Measurements from ENCODE around the gene GALNT14. TPM values are rescaled to one million over a fixed set of nuclear protein-coding genes. Genes with fewer than 3 reads are reported as not detected.

The GALNT14 gene
- total RNA-seq, 1 experiment from 2014 or later, result 2.7 TPM

DNA sequence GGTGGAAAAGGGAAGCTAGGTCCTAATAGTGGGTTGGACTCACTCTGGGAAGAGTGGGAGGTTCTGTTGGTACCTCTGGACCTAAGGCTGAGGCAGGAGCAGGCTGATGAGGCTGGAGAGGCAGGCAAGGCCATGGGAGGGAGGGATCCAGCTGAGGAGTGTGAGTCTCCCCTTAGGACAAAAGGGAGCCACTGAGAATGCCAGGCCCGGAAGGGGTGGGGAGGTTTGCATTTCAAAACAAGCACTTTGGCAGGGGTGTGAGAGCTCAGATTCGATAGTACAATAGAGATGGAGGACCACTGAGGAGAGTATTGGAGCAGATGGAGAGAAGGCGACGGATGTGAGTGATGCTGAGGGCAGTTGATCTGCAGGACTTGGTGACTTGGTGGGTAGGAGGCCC is 198.9 kb downstream of the GALNT14 start:
- no peak overlapping the region for H3T11ph ChIP-seq (ENCODE audit: low read length)
- no peak overlapping the region for H2BK20ac ChIP-seq (ENCODE audit: low read depth, low read length, poor library complexity, severe bottlenecking)
- no peak overlapping the region for H3K4me2 ChIP-seq (ENCODE audit: insufficient read depth, insufficient read length, low read length)
- no peaks in the 10 kb centered on the region for H3K79me2 ChIP-seq (ENCODE audit: insufficient read depth, low read length)
- no peak overlapping the region for H2BK15ac ChIP-seq (ENCODE audit: low read depth, low read length)
- H4K91ac ChIP-seq (ENCODE audit: insufficient read length, low read depth, low read length), result no peak overlapping the region
- TF ChIP-seq, protein P1, sequence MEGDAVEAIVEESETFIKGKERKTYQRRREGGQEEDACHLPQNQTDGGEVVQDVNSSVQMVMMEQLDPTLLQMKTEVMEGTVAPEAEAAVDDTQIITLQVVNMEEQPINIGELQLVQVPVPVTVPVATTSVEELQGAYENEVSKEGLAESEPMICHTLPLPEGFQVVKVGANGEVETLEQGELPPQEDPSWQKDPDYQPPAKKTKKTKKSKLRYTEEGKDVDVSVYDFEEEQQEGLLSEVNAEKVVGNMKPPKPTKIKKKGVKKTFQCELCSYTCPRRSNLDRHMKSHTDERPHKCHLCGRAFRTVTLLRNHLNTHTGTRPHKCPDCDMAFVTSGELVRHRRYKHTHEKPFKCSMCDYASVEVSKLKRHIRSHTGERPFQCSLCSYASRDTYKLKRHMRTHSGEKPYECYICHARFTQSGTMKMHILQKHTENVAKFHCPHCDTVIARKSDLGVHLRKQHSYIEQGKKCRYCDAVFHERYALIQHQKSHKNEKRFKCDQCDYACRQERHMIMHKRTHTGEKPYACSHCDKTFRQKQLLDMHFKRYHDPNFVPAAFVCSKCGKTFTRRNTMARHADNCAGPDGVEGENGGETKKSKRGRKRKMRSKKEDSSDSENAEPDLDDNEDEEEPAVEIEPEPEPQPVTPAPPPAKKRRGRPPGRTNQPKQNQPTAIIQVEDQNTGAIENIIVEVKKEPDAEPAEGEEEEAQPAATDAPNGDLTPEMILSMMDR (conservative IDR thresholded peaks at IDR 0.05), result no peak
- H3K18ac ChIP-seq (ENCODE audit: insufficient read length, low read depth, low read length), result no peak overlapping the region
- WGBS (ENCODE audit: extremely low coverage, insufficient read length, low lambda C conversion rate), result no CpG with 5 or more reads among the region's 4 CpGs
- Mint-ChIP-seq H3K36me3 (ENCODE audit: insufficient read depth in 1 of 3, low read depth in 3 of 3) (no peaks in the 10 kb centered on the region), H3K4me1 (peaks cover 45 to 49% of the 10 kb centered on the region in 2 experiments), H3K9me3 (no peaks in the 10 kb centered on the region), H3K27ac (no peak overlapping the region; a peak in 1 of 7 replicates), H3K27me3 (ENCODE audit: low read depth) (peaks cover 3% of the 10 kb centered on the region), H3K4me3 (no peak overlapping the region)
- no peak overlapping the region for H3K4ac ChIP-seq (ENCODE audit: low read depth, low read length)
- H3K56ac ChIP-seq (ENCODE audit: insufficient read length, low read depth, low read length), result no peak overlapping the region
- H3K9ac ChIP-seq (ENCODE audit: extremely low read depth, insufficient read length, low read length), result no peak overlapping the region
- no peaks in the 10 kb centered on the region for H3K23me2 ChIP-seq (ENCODE audit: insufficient read length, low read depth, low read length, poor library complexity, severe bottlenecking)
- H3K79me1 ChIP-seq (ENCODE audit: insufficient read depth, low read depth, low read length, poor library complexity, severe bottlenecking), result no peaks in the 10 kb centered on the region
- no peak overlapping the region for H2BK120ac ChIP-seq (ENCODE audit: low read depth, low read length, poor library complexity, severe bottlenecking)
- peaks cover 10% of the 10 kb centered on the region; the same call in 1 of the 2 replicates for H3K4me1 ChIP-seq (ENCODE audit: insufficient read depth, low read length)
- no peak for DNase-seq
- H4K20me1 ChIP-seq (ENCODE audit: control insufficient read depth, insufficient read depth, insufficient read length), result no peaks in the 10 kb centered on the region
- H4K5ac ChIP-seq (ENCODE audit: insufficient read length, low read depth, low read length), result no peak overlapping the region
- H2BK12ac ChIP-seq (ENCODE audit: insufficient read length, low read depth, low read length), result no peak overlapping the region
- H2AK5ac ChIP-seq (ENCODE audit: insufficient read length, low read length), result no peak overlapping the region
- no peak overlapping the region for H2AFZ ChIP-seq (ENCODE audit: low read length)
- no peak overlapping the region for H3K14ac ChIP-seq (ENCODE audit: insufficient read depth, low read length)
- H3K9me3 ChIP-seq (ENCODE audit: control insufficient read depth, low read depth, low read length), result no peaks in the 10 kb centered on the region
- H2BK5ac ChIP-seq (ENCODE audit: insufficient read length, low read length), result no peak overlapping the region
- H3K23ac ChIP-seq (ENCODE audit: insufficient read length, low read depth, low read length), result no peak overlapping the region
- no peaks in the 10 kb centered on the region for H3K27me3 ChIP-seq (ENCODE audit: insufficient read depth, low read length)
- no peak overlapping the region for H4K8ac ChIP-seq (replicated peaks; ENCODE audit: insufficient read length, low read depth, low read length)
- H3K27ac ChIP-seq (ENCODE audit: insufficient read length, low read depth, low read length), result no peak overlapping the region

Data from H9 (cell line).